Activated CD4-positive, alpha-beta T cell treated with anti-CD3 and anti-CD28 coated beads, Interleukin-2, Interleukin-4, amounts not matched to agents 100 ng/mL and 50 ng/mL, durations not matched to agents 16 hours and 8 hours (primary cell): ENCODE results near the gene XPO6.

Experiments used
- DNase-seq: peaks from one replicate; pipeline ENCODE4 v3.0.0-alpha.2; 2020; ENCODE audit warnings: low spot score

XPO6 gene

DNA sequence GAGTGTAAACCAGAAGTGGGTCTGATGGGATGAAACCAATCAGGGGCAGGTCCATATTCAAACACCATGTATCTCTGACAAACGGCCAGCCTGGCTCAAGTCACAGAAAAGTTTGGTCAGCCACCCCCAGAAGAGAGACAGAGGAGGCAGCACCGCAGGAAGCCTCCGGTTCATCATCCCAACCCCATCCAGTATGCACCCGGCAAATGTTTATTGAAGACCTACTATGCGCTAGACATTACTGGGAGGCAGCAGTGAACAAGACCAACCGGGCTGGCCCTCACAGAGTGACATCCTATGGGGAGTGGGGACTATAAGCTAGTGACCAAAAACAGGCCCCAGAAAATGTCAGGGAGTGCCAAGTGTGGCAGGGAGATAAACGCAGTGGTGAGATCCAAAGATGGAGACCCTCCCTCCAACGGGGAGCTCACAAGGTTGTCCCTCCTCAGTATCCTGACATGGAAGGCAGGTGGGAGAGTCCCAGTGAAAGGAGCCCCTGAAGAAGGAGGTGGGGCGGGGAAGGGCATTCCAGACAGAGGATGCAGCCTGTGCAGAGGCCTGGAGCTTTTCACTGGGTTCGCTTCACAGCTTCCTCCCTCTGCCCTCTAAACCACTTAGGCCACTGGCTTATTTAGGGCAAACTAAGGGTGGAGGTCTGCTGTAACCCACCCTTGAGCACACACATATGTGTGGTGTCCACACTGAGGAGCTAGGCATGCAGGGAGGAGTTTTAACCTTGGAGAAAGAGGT lies 150.2 kb downstream of the XPO6 start:
- no peak for DNase-seq

DNA sequence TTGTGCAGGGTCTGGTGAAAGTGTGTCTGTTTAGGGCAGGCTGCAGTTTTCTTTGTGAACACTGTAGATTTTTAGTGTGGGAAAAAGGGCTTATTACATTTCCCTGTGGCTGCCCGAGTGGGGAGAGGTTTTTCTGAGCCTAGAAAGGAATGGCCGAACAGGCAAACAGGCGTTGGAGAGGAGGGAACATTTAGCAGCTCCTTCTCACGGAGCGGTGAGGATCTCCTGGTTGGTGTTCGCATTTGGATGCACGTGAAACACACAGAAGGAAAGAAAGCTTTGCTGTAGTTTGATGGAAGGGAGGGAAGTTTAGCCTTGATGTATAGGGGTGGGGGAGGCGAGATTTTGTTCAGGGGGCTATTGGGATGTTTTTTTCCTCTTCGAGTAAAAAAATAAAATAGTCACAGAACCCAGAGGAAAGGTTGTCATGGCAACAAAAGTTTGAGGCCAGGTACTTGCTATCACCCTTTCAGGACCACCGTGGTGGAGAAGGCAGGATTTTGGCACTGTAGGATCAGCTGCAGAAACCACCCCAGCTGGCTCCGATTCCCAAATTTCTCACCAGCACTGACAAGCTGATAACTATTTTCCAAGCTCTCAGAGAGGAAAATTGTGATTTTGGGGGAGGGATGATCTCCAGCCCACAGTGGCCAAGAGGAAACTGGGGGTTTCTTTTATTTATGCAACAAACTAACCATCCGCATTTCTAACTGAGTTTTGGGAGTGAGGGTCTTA lies 151.8 kb downstream of the XPO6 start:
- no peak for DNase-seq

DNA sequence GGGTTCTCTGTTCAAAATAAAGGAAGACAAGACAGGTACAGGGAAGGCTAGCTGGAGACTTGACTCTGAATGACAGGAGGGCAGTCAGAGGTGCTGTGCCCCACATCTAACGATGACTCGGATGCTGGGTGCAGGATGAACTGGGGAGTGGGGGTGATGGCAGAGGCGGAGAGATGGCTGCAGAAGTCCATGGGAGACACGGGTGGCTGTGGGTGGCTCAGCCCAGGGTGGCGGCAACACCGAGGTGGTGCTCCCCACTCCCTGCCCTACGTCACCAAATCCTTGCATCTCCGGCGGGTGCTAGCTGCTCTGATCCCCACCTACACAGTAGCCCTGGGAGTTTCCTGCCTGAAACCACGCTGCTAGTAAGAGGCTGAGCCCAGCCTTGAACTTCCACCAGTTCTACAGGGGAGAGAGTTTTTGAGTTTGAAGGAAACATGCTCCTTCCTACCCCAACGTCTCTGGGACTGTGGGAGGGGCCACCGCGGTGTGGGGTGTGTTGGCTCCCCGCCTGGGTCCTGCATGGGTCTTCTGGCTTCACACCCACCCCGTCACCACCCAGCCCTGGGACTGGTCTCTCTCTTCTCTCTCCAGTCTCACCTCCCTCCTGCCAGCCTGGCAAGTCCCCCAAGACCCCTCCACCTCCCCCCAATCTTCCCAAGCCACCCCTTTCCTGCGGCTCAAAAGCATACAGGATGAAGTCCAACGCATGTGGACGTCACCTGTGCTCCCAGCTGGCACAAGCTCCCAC lies 152.8 kb downstream of the XPO6 start:
- DNase-seq: no peak

DNA sequence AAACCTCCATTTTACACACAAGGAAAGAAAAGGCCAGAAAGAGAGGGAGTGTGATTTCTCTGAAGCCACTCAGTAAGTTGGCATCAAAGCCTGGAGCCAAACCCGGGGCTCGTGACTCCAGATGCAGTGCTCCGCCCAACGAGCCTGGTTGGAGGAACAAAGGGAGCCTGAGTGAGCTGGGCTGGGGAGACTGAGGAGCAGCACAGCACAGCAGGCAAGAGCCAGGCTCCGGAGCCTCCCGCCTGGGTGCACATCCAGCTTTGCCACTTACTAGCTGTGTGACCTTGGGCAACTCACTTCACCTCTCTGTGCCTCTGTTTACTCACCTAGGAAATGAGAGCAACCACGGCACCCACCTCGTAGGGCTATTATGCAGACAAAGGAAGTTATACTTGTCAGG lies 153.8 kb downstream of the XPO6 start:
- DNase-seq: no peak

DNA sequence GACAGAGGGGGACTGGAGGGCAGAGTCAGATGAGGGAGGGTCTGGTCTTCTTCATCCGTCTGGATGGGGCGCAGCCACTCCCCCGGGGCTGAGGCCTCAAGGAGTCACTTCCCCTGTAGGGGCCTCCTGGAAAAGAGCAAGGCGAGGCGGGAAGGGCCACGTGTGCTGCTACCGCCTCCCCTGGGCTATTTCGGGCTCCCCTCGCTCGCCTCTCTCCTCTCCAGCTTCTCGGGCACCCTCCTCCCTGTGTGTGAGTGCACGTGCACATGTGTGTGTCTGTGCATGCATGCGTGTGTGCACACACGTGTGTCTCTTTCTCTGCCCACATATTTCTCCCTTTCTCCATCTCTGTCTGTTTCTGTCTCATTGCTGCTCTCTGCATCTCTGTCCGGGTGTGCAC lies 158.3 kb downstream of the XPO6 start:
- no peak for DNase-seq

DNA sequence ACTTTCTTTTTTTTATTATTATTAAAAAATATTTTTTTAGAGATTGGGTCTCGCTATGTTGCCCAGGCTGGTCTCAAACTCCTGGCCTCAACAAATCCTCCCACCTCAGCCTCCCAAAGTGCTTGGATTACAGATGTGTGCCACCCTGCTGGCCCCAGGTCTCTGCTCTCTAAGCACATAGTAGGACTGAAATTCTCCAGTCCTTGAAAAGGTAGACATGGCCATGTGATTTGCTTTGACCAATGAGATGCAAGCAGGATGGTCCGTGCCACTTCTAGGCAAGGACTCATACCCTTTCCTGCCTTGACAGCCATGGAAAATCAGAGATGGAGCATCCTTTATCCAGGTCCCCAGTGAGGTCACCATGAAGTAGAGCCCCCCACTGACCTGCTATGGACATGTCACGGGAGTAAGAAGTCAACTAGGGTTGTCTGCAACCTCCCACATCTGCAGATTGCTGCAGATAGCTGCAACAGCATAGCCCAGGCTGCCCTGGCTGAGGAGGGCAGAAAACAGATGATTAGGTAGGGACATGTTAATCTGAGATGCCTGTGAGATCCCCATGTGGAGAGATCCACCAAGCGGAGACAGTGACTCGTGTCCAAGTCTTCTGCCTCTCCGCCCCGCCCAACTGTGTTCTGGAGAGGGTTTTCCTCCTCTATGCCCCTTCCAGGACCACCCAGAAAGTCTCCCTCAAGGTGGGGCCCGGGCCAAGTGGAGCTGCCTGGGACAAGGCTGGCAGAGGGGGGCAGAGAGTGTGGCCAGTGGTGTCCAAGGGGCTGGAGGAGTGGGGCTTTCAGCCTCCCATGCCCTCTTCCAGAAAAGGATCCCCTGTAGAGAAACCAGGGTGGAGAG lies 159.3 kb downstream of the XPO6 start:
- DNase-seq: no peak

DNA sequence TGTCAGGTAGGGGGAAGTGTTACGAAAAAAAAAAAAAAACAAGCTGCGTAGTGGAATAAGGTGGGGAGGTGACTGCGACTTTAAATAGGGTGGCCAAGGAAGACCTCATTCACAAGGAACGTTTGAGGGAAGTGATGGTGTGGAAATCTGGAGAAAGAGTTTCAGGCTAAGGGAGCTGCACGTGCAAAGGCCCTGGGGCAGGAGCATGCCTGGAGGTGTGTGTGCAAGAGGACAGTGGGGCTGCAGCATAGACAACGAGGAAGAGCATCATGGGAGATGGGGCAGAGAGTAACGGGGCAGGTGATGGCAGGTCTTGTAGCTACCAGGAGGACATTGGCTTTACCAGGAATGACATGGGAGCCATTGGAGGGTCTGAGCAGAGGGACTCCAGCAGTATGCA lies 160.3 kb downstream of the XPO6 start:
- no peak for DNase-seq
